GM12892 (cell line): Measurements from ENCODE around the gene PRKD2.

Experiments used
- POLR2A ChIP-seq: IDR thresholded peaks from 2 replicates; pipeline ENCODE4 v1.6.1; 2011; ENCODE audit warnings: low read depth, low read length, control low read depth
- TAF1 ChIP-seq: IDR thresholded peaks from 2 replicates; pipeline ENCODE4 v1.6.1; 2011; ENCODE audit warnings: low read depth, mild to moderate bottlenecking, control low read depth, low read length, borderline replicate concordance

GRCh38 chr19:46722004-46722380 lies 5.1 kb upstream of the PRKD2 start:
- no peak for TF ChIP-seq POLR2A
- no peak for TF ChIP-seq TAF1
